Skeletal muscle satellite cell (primary cell): ENCODE measurements around the gene ABHD15.

Experiments
- H3K27me3 ChIP-seq: 2 replicates; pipeline ENCODE4 v1.7.0; 2013; ENCODE audit warnings: low read length; ENCODE audit not compliant: control insufficient read depth, insufficient read depth
- H3K36me3 ChIP-seq: 2 replicates; pipeline ENCODE4 v1.7.0; 2013; ENCODE audit warnings: mild to moderate bottlenecking, control low read depth, low read length; ENCODE audit not compliant: insufficient read depth
- H3K4me1 ChIP-seq: 2 replicates; pipeline ENCODE4 v1.7.0; 2013; ENCODE audit warnings: low read length; ENCODE audit not compliant: control insufficient read depth, insufficient read depth
- H3K4me2 ChIP-seq: 2 replicates; pipeline ENCODE4 v1.7.0; 2013; ENCODE audit warnings: mild to moderate bottlenecking, low read length
- H3K4me3 ChIP-seq: 2 replicates; pipeline ENCODE4 v1.7.0; 2013; ENCODE audit warnings: low read length
- H3K9ac ChIP-seq: 2 replicates; pipeline ENCODE4 v1.7.0; 2013; ENCODE audit warnings: mild to moderate bottlenecking, low read depth, low read length, moderate library complexity
- H3K9me3 ChIP-seq: replicated peaks from 2 replicates; pipeline ENCODE4 v1.7.0; 2013; ENCODE audit warnings: mild to moderate bottlenecking, control low read depth, low read length

Gene ABHD15

DNA sequence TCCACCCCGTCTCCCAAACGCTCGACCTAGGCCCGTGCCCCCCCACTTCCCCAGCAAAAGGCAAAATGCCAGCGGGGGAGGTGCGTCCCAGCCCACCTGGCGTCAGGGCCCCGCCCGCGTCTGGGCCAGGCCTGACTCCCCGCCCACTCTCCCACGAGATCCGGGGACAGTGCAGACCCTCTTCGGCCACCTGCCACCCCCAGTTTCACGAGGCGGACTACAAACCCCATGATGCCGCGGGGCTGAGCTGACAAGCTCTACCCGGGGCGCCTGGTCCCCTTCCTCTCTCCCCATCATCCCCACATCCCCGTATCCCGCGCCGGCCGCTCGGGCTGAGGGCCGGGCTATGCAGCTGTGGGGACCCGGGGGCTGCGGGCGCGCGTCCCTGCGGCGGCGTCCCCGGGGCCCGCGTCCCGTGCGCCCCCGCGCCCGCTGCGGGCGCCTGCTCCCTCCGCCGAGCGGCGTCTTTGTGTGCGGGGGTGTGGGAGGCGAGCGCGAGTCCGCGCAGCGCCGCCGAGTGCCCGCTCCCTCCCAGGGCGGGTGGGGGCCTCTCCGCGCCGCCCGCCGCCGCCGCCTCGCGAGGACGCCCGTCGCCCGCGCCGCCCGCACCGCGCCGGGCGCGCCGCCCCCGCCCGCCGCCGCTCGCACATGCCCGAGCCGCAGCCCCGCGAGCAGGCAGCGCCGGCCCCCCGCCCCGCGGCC lies 26.2 kb upstream of the ABHD15 start, which contains the start of gene ANKRD13B:
TSS of gene ANKRD13B (plus strand) at position 283 of the 702 bp plus-strand sequence. CDS start 490 bp downstream, outside the sequence.
- H3K4me3 ChIP-seq = peak within 1 kb of the TSS; percentile 91

DNA sequence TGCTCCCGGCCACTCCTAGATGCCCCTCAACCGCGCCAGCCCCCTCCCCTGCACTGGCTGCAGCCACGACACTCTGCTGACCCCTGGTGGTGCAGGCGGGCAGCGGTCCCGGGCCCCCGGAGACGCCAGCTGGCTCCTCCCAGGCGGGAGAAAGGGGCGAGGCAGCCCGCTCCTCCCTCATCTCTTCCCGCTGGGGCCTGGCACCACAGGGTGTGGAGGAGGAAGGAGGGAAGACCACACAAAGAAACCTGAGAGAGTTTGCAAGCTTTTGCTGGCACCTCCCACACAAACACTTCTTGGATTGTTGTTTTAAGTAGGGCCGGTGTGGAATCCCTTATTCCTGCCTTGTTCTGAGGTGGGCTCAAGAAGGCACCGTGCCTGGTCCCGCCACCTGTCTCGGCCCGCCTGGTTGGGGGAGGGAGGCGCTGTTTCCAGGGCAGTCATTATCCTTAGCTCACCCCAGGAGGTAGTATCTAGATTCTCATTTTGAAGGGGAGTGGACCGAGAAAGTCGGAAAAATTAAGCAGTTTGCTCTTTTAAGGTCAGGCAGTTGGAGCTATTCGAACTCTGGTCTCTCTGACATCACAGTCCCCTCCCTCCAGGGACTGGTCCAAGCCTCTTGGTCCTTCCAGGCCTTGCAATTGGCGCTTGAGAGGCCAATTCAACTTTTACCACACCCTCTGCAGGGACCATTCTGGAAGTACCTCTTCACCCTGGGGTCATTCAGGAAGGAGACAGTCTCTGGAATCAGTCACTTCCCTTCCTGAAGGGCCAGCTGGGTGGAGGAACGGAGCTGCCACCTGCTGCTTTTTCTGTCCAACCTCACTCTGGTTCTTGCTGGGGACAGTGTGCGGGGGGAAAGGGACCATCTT lies 25.1 kb upstream of the ABHD15 start:
- no peaks in the 10 kb centered on the region for H3K36me3 ChIP-seq
- no peaks in the 10 kb centered on the region for H3K27me3 ChIP-seq
- H3K9ac ChIP-seq = peak overlapping the region; percentile 70
- peak overlapping the region; percentile 97 for H3K4me2 ChIP-seq
- H3K9me3 ChIP-seq = no peaks in the 10 kb centered on the region
- H3K4me3 ChIP-seq = peak overlapping the region; percentile 91
- H3K4me1 ChIP-seq = peaks cover 63% of the 10 kb centered on the region

More for the DNA sequence above, 26.2 kb upstream of the ABHD15 start, which contains the start of gene ANKRD13B:
- Histone ChIP-seq H3K4me1 (peaks cover 53% of the 10 kb centered on the region), H3K4me2 (peak within 1 kb of the TSS; percentile 97), H3K36me3 (no peaks in the 10 kb centered on the region), H3K27me3 (no peaks in the 10 kb centered on the region), H3K9me3 (no peaks in the 10 kb centered on the region), H3K9ac (peak within 1 kb of the TSS; percentile 61)

DNA sequence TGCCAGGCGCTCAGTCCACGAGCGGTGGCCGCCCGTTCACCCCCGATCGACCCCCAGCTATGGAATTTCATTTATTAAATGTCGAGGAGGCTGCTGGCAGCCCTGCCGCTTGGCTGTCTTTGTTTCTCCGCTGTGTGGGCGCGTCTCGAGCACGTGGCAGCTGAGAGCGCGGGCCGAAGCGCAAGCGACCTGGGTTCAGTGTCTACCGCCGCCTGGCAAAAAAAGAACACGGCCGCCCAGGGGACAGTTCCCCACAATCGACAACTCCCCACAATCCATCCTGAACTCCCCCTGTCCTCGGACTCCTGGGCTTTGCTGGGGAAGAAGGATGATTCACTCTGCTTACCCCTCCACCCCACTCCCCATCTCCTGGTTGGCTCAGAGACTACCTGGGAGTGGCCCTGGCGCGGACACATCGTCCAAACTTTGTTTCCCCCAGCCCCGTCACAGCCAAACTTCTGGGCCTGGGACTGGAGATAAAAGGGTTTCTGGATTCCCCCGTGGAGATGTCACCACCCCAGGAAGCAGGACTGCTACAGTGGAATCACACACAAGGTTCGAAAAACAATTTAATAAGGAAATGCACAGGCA lies 24.4 kb upstream of the ABHD15 start:
- Histone ChIP-seq H3K4me1 (peaks cover 69% of the 10 kb centered on the region), H3K9me3 (no peaks in the 10 kb centered on the region), H3K4me3 (peak overlapping the region; percentile 91), H3K27me3 (no peaks in the 10 kb centered on the region), H3K4me2 (peak overlapping the region; percentile 97), H3K9ac (peak overlapping the region; percentile 70), H3K36me3 (no peaks in the 10 kb centered on the region)

DNA sequence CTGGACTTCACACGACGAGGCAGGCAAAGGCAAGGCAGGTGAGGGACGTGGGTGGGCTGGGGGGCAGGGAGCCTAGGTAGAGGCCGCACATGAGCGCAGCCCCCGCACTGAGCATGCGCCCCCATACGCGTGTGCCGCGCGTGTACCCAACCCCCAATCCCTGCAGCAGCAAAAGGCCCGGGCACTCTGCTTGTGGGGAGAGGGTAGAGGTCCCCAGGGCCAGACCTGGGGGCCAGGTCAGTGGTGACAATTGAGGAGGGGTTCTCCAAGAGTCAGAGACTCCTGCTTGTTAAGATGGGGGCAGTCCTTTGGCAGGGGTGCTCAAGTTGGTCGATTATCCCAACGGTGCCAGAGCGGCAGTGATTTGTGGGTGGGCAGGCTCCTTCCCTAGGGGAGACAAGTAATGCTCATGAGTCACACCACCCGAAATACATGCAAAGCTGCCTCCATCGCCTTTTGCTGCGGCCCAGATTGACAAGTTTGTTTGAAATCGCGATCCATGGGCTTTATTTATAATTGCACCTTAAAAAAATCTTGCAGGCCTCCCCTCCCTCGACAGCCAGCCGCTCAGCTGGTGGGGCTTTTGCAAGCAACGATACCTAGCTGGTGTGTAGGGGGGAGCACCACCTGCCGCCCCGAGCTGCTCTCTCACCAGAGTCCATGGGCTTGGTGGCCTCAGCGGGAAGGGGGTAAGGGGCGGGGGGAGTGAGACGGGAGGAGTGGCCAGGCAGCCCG lies 23.7 kb upstream of the ABHD15 start:
- Histone ChIP-seq H3K4me2 (peak overlapping the region; percentile 97), H3K4me3 (peak overlapping the region; percentile 91), H3K9me3 (no peaks in the 10 kb centered on the region), H3K4me1 (peaks cover 64% of the 10 kb centered on the region), H3K9ac (peak overlapping the region; percentile 70), H3K27me3 (no peaks in the 10 kb centered on the region), H3K36me3 (no peaks in the 10 kb centered on the region)

DNA sequence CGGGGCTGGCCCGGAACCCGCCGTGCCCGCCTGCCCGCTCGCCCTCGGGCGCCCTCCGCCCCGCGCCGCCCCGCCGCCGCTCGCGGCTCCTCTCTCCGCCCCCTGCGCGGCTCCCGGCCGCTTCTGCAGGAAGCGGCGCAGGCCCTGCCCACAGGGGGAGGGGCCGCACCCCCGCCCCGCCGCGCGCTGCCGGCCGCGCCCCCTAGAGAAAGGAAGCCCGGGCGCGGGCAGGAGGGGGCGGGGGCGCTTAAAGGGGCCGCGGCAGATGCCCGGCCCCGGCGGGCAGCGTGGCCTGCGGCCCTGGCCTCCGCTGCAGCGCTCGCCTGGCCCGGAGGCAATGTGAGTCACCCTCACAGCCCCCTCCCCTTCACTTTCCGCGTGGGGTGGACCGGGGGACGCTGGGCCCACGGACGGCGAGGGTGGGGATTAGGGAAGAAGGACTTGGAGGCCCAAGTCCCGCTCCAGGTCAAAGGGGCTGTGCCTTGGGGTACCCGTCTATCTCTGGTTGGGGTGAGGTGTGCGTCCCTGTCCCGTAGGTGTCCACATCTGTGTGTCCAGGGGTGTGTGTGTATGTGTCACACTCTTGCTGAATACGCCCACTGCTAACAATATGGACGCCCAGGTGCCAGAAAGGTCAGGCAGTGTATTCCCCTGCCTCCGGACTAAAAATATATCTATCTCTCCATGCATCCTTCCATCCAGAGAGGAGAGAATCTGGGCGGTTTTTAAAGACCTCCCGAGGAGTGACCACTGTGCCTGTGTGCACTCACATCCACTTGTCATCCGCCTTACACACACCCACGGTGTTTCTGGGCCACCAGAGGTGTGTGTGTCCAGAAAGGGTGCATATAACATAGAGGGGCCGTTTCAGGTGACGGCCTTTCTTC lies 22.9 kb upstream of the ABHD15 start, which contains the start of gene GIT1:
TSS of gene GIT1 (minus strand) at position 125 of the 887 bp plus-strand sequence. CDS start 270 bp downstream, outside the sequence.
- peak within 1 kb of the TSS; percentile 91 for H3K4me3 ChIP-seq
- peak within 1 kb of the TSS; percentile 84 for H3K9ac ChIP-seq
- no peaks in the 10 kb centered on the region for H3K27me3 ChIP-seq
- H3K9me3 ChIP-seq = no peaks in the 10 kb centered on the region
- H3K36me3 ChIP-seq = no peaks in the 10 kb centered on the region
- peak within 1 kb of the TSS; percentile 97 for H3K4me2 ChIP-seq
- H3K4me1 ChIP-seq = peaks cover 68% of the 10 kb centered on the region

DNA sequence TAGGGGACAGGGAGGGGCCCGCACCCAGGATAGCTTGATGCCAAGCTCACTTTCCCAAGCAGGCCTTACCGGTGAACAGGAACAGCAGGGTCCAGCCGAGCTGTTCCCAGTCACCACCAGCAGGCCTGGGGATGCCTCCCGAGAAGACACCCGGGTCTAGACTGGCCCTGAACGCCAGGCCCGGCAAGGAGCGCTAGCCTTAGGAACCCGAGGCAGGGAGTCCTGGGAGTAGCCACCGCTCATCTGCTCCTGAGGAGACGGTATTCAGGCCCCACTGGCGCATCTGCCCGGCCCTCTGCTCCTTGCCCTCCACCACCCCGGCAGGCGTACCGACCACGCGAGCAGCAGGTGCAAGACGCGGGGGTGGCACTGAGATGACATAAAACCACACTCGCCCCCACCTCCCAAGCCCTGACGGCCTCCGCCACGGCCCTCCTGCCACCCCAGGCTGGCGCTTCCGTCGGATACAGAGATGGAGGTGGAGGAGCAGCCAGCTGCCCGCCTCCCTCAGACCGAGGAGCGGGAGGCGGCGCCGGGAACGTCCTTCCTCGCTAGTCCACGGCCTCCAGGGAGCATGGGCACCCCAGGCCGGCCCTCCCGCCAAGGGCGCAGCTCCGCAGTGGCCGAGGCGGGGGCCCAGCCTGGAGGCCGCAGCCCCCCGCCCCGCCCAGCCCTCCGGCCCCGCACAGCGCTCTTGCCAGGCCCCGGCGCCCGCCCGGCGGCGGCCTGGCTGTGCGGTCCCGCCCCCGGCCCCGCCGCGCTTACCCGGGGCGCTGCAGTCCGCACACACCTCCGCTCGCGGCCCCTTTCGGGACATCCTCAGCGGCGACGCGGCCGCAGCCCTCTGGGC lies 21.9 kb upstream of the ABHD15 start:
- peaks cover 72% of the 10 kb centered on the region for H3K4me1 ChIP-seq
- H3K9me3 ChIP-seq = no peaks in the 10 kb centered on the region
- H3K4me2 ChIP-seq = peak overlapping the region; percentile 97
- H3K36me3 ChIP-seq = no peaks in the 10 kb centered on the region
- peak overlapping the region; percentile 91 for H3K4me3 ChIP-seq
- no peaks in the 10 kb centered on the region for H3K27me3 ChIP-seq
- H3K9ac ChIP-seq = peak overlapping the region; percentile 84

DNA sequence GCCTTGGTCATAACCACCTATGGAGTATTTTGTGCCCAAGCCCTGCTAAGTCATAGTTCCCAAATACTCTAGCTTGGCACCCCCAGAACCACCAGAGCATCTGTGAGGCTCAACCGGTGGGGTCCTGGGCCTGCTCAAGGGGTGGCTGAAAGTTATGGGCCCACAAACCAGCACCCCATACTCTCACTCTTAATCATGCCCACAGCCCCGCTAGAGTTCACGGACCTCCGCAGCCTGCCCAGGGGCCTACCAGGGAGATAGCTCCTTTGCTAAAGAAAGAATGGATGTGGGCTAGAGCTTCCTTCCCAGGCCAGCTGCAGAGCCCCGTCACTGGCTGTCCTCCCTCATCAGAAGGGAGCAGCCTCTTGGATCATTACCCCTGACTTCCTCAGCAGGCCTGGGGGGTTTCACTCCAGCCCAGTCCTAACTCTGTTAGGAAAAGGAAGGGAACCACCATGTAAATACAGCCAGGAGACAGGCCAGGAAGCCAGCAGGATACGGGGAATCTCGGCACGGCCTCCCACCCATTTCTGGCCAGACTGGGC lies 21.3 kb upstream of the ABHD15 start:
- Histone ChIP-seq H3K9me3 (no peaks in the 10 kb centered on the region), H3K4me2 (peak overlapping the region; percentile 97), H3K36me3 (peaks cover 4% of the 10 kb centered on the region), H3K27me3 (no peaks in the 10 kb centered on the region), H3K9ac (peak overlapping the region; percentile 84), H3K4me3 (peak overlapping the region; percentile 91), H3K4me1 (peaks cover 72% of the 10 kb centered on the region)

DNA sequence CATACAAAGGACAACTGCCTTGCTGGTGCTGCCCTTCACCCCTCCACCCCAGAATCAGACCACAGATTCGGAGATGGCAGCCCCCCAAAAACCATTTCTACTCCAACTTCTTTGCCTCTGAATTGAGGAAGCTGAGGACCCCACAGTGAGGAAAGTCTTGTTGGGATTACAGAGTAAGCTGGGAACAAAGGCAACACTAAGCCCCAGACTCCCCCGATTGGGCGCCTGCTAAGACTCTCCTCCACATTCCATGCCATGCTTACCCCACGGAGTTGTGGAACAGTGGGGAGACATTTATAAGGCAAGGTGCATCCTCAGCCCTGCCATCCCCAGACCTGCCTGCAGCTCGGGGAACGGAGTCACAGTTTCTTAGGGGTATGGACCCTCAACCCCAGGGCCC lies 20.8 kb upstream of the ABHD15 start:
- no peaks in the 10 kb centered on the region for H3K9me3 ChIP-seq
- peaks cover 69% of the 10 kb centered on the region for H3K4me1 ChIP-seq
- peak overlapping the region; percentile 97 for H3K4me2 ChIP-seq
- H3K27me3 ChIP-seq = no peaks in the 10 kb centered on the region
- peaks cover 9% of the 10 kb centered on the region for H3K36me3 ChIP-seq
- H3K4me3 ChIP-seq = peak overlapping the region; percentile 91
- H3K9ac ChIP-seq = peak overlapping the region; percentile 84

DNA sequence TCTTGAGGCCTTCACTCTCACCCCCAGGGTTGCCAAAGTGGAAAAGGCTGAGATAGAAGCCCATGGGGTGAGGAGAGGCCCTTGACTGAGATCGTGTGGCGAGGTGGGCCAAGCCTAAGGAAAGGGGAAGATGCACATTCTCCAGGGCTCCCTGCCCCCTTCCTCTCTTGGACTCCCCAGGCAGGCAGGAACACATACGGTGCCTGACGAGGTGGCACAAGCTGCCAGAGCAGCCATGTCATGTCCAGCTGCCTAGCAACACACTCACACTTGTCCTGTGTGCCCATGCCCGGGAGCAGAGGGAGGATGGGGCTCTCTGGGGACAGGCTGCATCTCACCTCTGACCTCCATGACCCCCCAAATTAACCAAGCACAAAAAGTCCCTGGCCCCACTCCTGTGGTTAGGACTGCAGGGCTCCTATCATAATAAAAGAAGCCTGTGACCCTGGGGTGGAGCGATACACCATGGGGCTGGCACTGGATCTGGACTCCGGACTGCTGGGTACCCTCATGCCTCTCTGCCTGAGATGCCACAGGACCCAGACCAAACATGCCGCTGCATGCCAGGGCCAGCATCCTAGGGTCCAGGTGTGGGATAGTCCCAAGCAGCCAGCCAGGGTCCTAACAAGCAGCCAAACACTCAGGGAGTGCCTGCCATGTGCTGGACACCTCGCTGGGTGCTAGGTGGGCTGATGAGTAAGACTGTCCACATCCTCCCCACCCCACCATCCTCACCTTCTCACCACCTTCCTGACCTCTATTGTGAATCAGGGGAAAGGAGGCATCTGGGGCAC lies 20.0 kb upstream of the ABHD15 start:
- H3K4me3 ChIP-seq = no peak overlapping the region
- H3K36me3 ChIP-seq = peaks cover 16% of the 10 kb centered on the region
- peak overlapping the region; percentile 97 for H3K4me2 ChIP-seq
- H3K4me1 ChIP-seq = peaks cover 62% of the 10 kb centered on the region
- no peaks in the 10 kb centered on the region for H3K9me3 ChIP-seq
- peak overlapping the region; percentile 84 for H3K9ac ChIP-seq
- H3K27me3 ChIP-seq = no peaks in the 10 kb centered on the region
